ENCODE measurements around the gene ZNF598. TPM values are rescaled to one million over a fixed set of nuclear protein-coding genes. Genes with fewer than 3 reads are reported as not detected.

ZNF598 gene
- total RNA-seq, 1 donor from 2014 or later, result 31.1 TPM

DNA sequence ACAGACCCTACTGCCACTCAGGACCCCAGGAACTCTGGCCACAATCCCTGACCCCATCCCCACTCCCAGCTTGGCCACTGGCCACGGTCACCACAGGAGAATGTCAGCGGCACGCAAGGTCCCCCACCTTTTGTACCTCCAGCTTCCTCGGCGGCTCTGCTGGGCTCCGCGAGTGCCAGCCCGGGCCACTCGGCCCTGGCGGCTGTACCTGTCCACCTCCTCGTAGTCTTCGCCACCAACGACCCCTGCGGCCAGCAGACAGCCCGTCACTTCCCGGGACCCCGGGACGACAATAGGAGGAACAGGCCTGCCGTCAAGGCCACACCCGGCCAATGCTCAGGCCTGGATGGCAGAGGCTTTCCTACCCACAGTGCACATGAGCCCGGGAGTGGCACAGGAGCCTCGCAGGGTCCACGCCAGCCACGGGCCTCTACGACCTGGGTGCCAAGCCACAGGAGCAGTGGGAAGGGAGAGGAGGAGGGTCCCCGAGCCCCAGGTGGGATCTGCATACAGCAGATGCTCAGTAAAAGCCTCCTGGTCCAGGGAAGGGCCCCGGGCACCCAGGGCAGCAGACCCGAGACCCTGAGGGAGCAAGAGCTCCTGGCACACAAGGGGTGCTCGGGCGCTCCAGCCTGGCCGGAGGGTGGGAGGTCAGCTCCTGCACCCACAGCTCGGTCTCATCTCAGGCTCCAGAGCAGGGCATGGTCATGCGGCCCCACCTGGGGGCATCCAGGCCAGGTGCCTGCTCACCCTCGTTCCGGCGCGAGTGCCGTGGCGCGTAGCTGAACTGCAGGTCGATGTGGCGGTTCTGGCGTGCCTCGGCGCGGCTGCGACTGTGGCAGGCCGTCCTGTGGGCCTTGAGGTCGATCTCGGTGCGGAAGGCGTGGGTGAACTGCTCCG is 7.9 kb downstream of the ZNF598 start:
- TF ChIP-seq, protein P1, sequence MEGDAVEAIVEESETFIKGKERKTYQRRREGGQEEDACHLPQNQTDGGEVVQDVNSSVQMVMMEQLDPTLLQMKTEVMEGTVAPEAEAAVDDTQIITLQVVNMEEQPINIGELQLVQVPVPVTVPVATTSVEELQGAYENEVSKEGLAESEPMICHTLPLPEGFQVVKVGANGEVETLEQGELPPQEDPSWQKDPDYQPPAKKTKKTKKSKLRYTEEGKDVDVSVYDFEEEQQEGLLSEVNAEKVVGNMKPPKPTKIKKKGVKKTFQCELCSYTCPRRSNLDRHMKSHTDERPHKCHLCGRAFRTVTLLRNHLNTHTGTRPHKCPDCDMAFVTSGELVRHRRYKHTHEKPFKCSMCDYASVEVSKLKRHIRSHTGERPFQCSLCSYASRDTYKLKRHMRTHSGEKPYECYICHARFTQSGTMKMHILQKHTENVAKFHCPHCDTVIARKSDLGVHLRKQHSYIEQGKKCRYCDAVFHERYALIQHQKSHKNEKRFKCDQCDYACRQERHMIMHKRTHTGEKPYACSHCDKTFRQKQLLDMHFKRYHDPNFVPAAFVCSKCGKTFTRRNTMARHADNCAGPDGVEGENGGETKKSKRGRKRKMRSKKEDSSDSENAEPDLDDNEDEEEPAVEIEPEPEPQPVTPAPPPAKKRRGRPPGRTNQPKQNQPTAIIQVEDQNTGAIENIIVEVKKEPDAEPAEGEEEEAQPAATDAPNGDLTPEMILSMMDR (IDR thresholded peaks at IDR 0.05), result no peak
- DNase-seq (ENCODE audit: low spot score in 2 of 2), result no peak
- H3K4me1 ChIP-seq, result peaks cover 6 to 10% of the 10 kb centered on the region in 2 donors
- H3K4me3 ChIP-seq, result no peak overlapping the region
- H3K36me3 ChIP-seq, result peaks cover 55 to 67% of the 10 kb centered on the region in 2 donors
- intact Hi-C loops (cut with DNase I), result no loop called here
- H3K27me3 ChIP-seq, result no peaks in the 10 kb centered on the region
- H3K9me3 ChIP-seq, result no peaks in the 10 kb centered on the region
- H3K27ac ChIP-seq, result no peak overlapping the region

DNA sequence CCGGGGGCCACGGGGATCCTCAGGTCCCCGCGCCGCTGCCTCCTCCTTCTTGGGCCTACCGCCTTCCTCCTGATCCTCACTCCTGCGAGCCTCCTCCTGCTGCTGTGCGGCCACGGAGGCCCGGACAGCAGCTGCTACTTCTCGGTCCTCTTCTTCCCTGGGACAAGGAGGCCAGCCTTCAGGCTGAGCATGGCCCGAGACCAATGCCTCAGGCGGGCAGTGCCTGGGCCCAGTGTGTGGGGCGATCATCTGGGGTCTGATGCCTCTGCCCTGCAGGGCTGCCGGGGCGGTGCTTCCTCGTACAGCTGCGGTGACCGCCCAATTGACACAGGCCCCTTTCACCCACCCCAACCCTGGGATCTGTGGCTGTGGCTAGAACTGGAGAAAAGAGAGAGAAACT is 8.6 kb downstream of the ZNF598 start:
- intact Hi-C loops (cut with DNase I), result no loop called here
- H3K4me1 ChIP-seq, result peaks cover 6 to 10% of the 10 kb centered on the region in 2 donors
- no peaks in the 10 kb centered on the region for H3K9me3 ChIP-seq
- TF ChIP-seq, protein P1 (IDR thresholded peaks at IDR 0.05), result no peak
- H3K4me3 ChIP-seq, result no peak overlapping the region
- H3K27ac ChIP-seq, result no peak overlapping the region
- peaks cover 55 to 68% of the 10 kb centered on the region in 2 donors for H3K36me3 ChIP-seq
- H3K27me3 ChIP-seq, result no peaks in the 10 kb centered on the region
- no peak for DNase-seq (ENCODE audit: low spot score in 2 of 2)

DNA sequence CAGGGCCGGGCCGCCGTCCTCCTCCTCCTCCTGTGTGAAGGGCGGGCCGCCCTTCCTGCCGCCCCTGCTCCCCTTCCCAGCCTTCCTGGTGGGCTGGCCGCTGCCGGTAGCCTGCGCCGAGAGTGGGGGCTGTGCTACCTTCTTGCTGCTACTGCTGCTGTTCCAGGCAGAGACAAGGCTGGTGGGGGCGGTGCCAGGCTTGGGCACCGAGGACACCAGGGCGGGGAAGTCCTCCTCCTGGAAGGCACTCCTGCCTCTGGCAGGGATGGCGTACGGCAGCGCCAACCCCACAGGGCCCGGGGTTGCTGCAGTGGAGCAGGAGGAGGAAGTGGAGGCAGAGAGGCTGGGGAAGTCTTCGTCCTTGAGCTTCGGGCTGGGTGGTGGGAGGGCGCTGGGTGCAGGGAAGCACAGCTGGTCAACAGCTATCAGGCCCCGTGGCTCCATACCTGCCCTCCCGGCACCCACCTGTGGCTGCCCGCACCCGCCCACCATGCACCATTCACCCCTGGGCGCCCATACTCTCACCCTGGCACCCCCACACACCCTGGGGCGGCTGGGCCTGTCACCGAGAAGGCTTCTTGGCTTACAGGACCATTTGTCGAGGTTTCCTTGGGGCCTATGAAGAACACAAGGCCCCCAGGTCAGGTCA is 9.6 kb downstream of the ZNF598 start:
- intact Hi-C loops (cut with DNase I), result no loop called here
- no peak overlapping the region for H3K27ac ChIP-seq
- no peak for DNase-seq (ENCODE audit: low spot score in 2 of 2)
- H3K9me3 ChIP-seq, result no peaks in the 10 kb centered on the region
- peaks cover 55 to 68% of the 10 kb centered on the region in 2 donors for H3K36me3 ChIP-seq
- TF ChIP-seq, protein P1 (IDR thresholded peaks at IDR 0.05), result no peak
- no peak overlapping the region for H3K4me3 ChIP-seq
- H3K4me1 ChIP-seq, result peaks cover 6 to 7% of the 10 kb centered on the region in 2 donors
- H3K27me3 ChIP-seq, result no peaks in the 10 kb centered on the region

DNA sequence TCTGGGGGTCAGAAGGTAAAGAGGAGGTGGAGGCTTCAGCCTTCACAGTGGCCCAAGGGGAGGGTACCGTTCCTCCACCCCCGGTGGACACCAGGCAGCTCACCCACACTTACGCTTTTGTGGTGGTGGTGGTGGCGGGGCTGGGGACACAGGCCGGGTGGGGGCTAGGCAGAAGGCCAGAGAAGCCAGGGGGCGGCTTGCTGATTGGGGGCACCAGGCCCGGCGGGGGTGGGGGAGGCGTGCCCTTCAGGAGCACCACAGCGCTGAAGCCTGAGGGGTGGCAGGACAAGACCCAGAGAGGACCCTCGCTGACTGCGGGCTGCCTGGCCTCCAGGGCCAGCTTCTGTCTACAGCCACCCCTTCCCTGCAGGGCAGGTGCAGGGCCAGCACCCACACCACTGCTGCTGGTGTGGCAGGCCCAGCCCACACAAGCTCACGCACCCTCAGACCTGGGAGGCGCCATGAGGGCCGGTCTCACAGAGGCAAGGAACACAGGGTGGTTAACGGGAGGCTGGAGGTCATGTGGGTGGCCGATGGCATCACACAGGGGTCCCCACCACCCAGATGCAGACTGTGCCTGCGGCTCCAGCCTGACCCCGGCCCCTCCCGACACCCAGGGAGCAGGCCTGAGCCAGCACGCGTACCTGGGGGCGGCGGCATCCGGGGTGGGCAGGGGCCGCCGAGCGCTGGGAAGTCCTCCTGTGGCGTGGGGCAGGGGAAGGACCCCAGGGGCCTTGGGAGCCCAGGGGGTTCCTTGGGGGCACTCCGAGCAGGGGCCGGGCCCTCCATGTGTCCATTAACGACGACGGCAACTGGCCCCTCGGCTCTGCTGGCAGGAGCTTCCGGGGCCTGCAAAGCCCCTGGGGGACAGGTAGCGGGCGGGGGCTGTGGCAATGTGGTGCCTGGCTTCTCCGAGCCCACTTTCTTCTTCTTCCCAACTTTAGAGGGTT is 10.5 kb downstream of the ZNF598 start:
- peaks cover 2% of the 10 kb centered on the region in 2 donors for H3K4me1 ChIP-seq
- no peak overlapping the region for H3K4me3 ChIP-seq
- no peaks in the 10 kb centered on the region for H3K9me3 ChIP-seq
- peaks cover 55 to 68% of the 10 kb centered on the region in 2 donors for H3K36me3 ChIP-seq
- intact Hi-C loops (cut with DNase I), result no loop called here
- no peak overlapping the region for H3K27ac ChIP-seq
- TF ChIP-seq, protein P1 (IDR thresholded peaks at IDR 0.05), result no peak
- no peak for DNase-seq (ENCODE audit: low spot score in 2 of 2)
- no peaks in the 10 kb centered on the region for H3K27me3 ChIP-seq

DNA sequence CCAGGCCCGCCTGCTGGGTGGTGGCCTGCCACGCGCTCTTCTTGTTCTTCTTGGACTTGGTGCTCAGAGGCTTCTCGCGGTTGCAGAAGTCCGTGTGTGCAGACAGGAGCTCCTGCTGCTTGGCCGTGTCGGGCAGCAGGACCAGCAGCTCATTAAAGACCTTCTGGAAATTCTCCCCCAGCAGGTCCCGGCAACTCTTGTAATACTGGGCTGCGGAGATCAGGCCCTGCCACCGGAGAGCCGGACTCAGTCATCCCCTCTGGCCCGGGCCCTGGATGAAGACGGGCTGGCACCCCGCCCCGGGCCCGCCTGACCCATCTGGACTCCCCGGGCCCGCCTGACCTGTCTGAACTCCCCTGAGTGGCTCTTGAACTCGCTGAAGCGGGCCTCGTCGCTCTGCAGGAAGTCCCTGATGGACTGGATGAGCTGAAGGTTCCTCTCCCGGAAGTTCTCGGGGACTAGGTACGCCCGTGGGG is 11.2 kb downstream of the ZNF598 start:
- Histone ChIP-seq H3K27ac (no peak overlapping the region), H3K36me3 (peaks cover 54 to 68% of the 10 kb centered on the region in 2 donors), H3K27me3 (no peaks in the 10 kb centered on the region), H3K9me3 (no peaks in the 10 kb centered on the region), H3K4me1 (no peaks in the 10 kb centered on the region), H3K4me3 (no peak overlapping the region)
- TF ChIP-seq, protein P1 (IDR thresholded peaks at IDR 0.05), result no peak
- DNase-seq (ENCODE audit: low spot score in 2 of 2), result no peak
- intact Hi-C loops (cut with DNase I), result no loop called here

Measured in ascending aorta (tissue), 2 donors.